ENCODE measurements around the gene TRPM5.

TRPM5 gene

GRCh38 chr11:2402890-2403645 is 41.2 kb downstream of the TRPM5 start:
- no peak for DNase-seq

- DNase-seq: no peak
Measured at GRCh38 chr11:2402106-2402505, 42.2 kb downstream of the TRPM5 start.

- no peak for DNase-seq
Measured at GRCh38 chr11:2401436-2401984, 42.8 kb downstream of the TRPM5 start.

GRCh38 chr11:2400762-2401435 is 43.4 kb downstream of the TRPM5 start:
- DNase-seq: no peak

GRCh38 chr11:2400069-2400761 is 44.1 kb downstream of the TRPM5 start, which contains the start of gene TSSC4:
Gene TSSC4, plus strand, starts transcription at chr11:2400750. Its CDS starts 1,884 bp downstream, at chr11:2402634.
- peak; percentile 100 for DNase-seq

- peak; percentile 76 for DNase-seq
Measured at GRCh38 chr11:2399488-2400068, 44.7 kb downstream of the TRPM5 start.

GRCh38 chr11:2398664-2399355 is 45.5 kb downstream of the TRPM5 start:
- no peak for DNase-seq

GRCh38 chr11:2397005-2397404 is 47.3 kb downstream of the TRPM5 start:
- DNase-seq: no peak

GRCh38 chr11:2396471-2396870 is 47.8 kb downstream of the TRPM5 start:
- no peak for DNase-seq

- no peak for DNase-seq
Measured at GRCh38 chr11:2395856-2396255, 48.5 kb downstream of the TRPM5 start.

- DNase-seq: no peak
Measured at GRCh38 chr11:2395211-2395730, 49.0 kb downstream of the TRPM5 start.

GRCh38 chr11:2394818-2395105 is 49.6 kb downstream of the TRPM5 start:
- DNase-seq: no peak
